ENCODE data around the gene STAC3.

Gene STAC3

DNA sequence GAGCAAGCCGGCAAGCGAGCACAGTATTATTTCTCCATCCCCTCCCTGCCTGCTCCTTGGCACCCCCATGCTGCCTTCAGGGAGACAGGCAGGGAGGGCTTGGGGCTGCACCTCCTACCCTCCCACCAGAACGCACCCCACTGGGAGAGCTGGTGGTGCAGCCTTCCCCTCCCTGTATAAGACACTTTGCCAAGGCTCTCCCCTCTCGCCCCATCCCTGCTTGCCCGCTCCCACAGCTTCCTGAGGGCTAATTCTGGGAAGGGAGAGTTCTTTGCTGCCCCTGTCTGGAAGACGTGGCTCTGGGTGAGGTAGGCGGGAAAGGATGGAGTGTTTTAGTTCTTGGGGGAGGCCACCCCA, 38.3 kb downstream of the STAC3 start:
- POLR2A ChIA-PET = no interaction called here
- no peak for DNase-seq (ENCODE audit: extremely low spot score)
- CTCF ChIA-PET = interaction anchor here (0.6 to 4.7 kb wide), 4 partner anchors 14 to 240 kb away, joined by 3 to 121 read pairs (median 14); partner anchors contain the start of gene STAC3
- TF ChIP-seq HDGF (IDR thresholded peaks at IDR 0.05; ENCODE audit: borderline replicate concordance) (no peak), L3MBTL2 (conservative IDR thresholded peaks at IDR 0.05) (no peak), FOXM1 (IDR thresholded peaks at IDR 0.05; ENCODE audit: borderline replicate concordance) (no peak), SP1 (IDR thresholded peaks at IDR 0.05) (no peak), FOXA1 (IDR thresholded peaks at IDR 0.05) (no peak), ARNT (IDR thresholded peaks at IDR 0.05) (no peak), ELF4 (IDR thresholded peaks at IDR 0.05) (no peak), SUZ12 (IDR thresholded peaks at IDR 0.05) (no peak)
- TF ChIP-seq, protein P1, sequence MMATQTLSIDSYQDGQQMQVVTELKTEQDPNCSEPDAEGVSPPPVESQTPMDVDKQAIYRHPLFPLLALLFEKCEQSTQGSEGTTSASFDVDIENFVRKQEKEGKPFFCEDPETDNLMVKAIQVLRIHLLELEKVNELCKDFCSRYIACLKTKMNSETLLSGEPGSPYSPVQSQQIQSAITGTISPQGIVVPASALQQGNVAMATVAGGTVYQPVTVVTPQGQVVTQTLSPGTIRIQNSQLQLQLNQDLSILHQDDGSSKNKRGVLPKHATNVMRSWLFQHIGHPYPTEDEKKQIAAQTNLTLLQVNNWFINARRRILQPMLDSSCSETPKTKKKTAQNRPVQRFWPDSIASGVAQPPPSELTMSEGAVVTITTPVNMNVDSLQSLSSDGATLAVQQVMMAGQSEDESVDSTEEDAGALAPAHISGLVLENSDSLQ (IDR thresholded peaks at IDR 0.05) = no peak

DNA sequence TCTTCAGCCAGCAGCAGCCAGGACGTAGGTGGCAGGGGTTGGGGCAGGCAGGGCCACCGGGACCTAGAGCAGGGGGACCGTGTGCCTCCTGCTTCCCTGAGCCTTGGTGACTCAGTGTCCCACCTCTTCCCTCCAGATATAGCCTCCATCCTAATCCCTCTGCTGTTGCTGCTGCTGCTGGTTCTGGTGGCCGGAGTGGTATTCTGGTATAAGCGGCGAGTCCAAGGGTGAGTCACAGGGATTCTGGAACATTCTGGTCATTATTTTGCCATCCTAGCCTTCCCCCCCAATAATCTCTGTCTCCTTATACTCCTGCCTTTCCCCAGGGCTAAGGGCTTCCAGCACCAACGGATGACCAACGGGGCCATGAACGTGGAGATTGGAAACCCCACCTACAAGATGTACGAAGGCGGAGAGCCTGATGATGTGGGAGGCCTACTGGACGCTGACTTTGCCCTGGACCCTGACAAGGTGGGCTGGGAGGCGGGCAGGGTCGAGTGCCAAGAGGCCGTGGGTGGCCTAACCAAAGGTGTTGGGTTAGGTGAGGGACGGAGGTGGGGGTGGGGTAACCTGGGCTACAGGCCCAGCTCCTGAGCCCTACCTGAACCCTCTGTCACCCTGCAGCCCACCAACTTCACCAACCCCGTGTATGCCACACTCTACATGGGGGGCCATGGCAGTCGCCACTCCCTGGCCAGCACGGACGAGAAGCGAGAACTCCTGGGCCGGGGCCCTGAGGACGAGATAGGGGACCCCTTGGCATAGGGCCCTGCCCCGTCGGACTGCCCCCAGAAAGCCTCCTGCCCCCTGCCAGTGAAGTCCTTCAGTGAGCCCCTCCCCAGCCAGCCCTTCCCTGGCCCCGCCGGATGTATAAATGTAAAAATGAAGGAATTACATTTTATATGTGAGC, 38.9 kb downstream of the STAC3 start:
- POLR2A ChIA-PET = no interaction called here

DNA sequence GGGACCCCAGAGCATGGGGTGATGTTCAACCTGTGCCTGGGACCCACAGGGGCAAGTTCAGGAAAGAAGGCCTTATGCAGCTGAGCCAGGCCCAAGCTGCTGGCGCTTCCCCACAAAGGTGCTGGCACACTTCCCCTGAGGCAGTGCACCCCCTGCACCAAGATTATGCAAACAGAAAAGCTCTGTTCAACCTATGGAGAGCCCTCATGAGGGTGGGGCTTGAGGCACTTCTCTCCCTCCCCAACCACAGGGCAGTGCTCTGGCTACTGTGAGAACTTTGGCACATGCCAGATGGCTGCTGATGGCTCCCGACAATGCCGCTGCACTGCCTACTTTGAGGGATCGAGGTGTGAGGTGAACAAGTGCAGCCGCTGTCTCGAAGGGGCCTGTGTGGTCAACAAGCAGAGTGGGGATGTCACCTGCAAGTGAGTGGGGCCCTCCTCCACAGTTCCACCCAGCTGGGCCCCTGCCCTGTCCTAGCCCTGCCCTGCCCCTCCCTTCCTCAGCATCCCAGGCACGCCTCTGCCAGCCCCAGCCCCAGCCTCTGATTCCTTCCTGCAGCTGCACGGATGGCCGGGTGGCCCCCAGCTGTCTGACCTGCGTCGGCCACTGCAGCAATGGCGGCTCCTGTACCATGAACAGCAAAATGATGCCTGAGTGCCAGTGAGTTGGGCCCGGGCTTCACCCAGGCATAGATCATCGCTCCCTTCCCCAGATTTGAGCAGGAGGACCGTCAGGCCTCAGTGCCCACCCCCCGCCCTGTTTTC, 39.9 kb downstream of the STAC3 start:
- POLR2A ChIA-PET = interaction anchor here (1.0 kb wide), 1 partner anchor 19 kb away, joined by 4 read pairs; the partner anchor contains the start of gene SHMT2
- no peak for DNase-seq (ENCODE audit: extremely low spot score)
- TF ChIP-seq NFRKB (IDR thresholded peaks at IDR 0.05) = no peak
- TF ChIP-seq L3MBTL2 (conservative IDR thresholded peaks at IDR 0.05) = no peak
- TF ChIP-seq SP1 (IDR thresholded peaks at IDR 0.05) = no peak
- TF ChIP-seq FOXM1 (IDR thresholded peaks at IDR 0.05; ENCODE audit: borderline replicate concordance) = no peak
- no peak for TF ChIP-seq ELF4 (IDR thresholded peaks at IDR 0.05)
- TF ChIP-seq ARNT (IDR thresholded peaks at IDR 0.05) = no peak
- TF ChIP-seq CTBP1 (IDR thresholded peaks at IDR 0.05; ENCODE audit: borderline replicate concordance) = no peak
- TF ChIP-seq FOXA1 (IDR thresholded peaks at IDR 0.05) = no peak
- TF ChIP-seq TARDBP (IDR thresholded peaks at IDR 0.05) = no peak
- TF ChIP-seq BHLHE40 (IDR thresholded peaks at IDR 0.05; ENCODE audit: borderline replicate concordance) = no peak
- CTCF ChIA-PET = interaction anchor here (0.8 kb wide), 1 partner anchor 33 kb away, joined by 3 read pairs; no protein-coding TSS in a partner anchor

More for the DNA sequence above, 38.9 kb downstream of the STAC3 start:
- CTCF ChIA-PET = interaction anchor here (4.7 kb wide), 1 partner anchor 30 kb away, joined by 121 read pairs; a partner anchor contains a TSS
- no peak for DNase-seq (ENCODE audit: extremely low spot score)
- no peak for TF ChIP-seq FOXA1 (IDR thresholded peaks at IDR 0.05)
- no peak for TF ChIP-seq FOXM1 (IDR thresholded peaks at IDR 0.05; ENCODE audit: borderline replicate concordance)
- no peak for TF ChIP-seq FOXK2 (IDR thresholded peaks at IDR 0.05)
- no peak for TF ChIP-seq ELF4 (IDR thresholded peaks at IDR 0.05)
- TF ChIP-seq BHLHE40 (IDR thresholded peaks at IDR 0.05; ENCODE audit: borderline replicate concordance) = no peak
- TF ChIP-seq CTBP1 (IDR thresholded peaks at IDR 0.05; ENCODE audit: borderline replicate concordance) = no peak
- TF ChIP-seq L3MBTL2 (conservative IDR thresholded peaks at IDR 0.05) = no peak
- TF ChIP-seq HDGF (IDR thresholded peaks at IDR 0.05; ENCODE audit: borderline replicate concordance) = no peak
- no peak for TF ChIP-seq NFRKB (IDR thresholded peaks at IDR 0.05)
- no peak for TF ChIP-seq ARNT (IDR thresholded peaks at IDR 0.05)
- no peak for TF ChIP-seq SUZ12 (IDR thresholded peaks at IDR 0.05)
- no peak for TF ChIP-seq ZNF384 (IDR thresholded peaks at IDR 0.05)
- TF ChIP-seq, protein P1 (IDR thresholded peaks at IDR 0.05) = no peak
- TF ChIP-seq LEF1 (IDR thresholded peaks at IDR 0.05; ENCODE audit: borderline replicate concordance) = no peak

DNA sequence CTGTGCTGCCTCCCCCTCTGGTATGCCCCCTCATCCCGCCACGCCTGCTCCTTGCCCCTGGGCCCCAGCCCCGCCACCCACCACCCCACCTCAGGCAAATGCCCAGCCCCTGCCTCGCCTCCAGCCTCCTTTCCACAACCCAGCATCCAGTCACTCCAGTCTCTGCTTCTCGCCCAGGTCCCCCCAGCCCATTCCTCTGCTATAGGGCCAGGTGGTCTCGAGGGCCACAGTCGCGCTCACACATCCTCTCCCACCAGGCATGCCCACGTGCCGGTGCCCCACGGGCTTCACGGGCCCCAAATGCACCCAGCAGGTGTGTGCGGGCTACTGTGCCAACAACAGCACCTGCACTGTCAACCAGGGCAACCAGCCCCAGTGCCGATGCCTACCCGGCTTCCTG, 40.5 kb downstream of the STAC3 start:
- POLR2A ChIA-PET = interaction anchor here (1.0 kb wide), 1 partner anchor 19 kb away, joined by 4 read pairs; the partner anchor contains the start of gene SHMT2
- CTCF ChIA-PET = interaction anchor here (0.8 kb wide), 1 partner anchor 33 kb away, joined by 3 read pairs; no protein-coding TSS in a partner anchor
- no peak for DNase-seq (ENCODE audit: extremely low spot score)
- TF ChIP-seq LEF1 (IDR thresholded peaks at IDR 0.05; ENCODE audit: borderline replicate concordance) (no peak), FOXA1 (IDR thresholded peaks at IDR 0.05) (no peak), FOXM1 (IDR thresholded peaks at IDR 0.05; ENCODE audit: borderline replicate concordance) (no peak), L3MBTL2 (conservative IDR thresholded peaks at IDR 0.05) (no peak), ZNF384 (IDR thresholded peaks at IDR 0.05) (no peak), FOXK2 (IDR thresholded peaks at IDR 0.05) (no peak), ARNT (IDR thresholded peaks at IDR 0.05) (no peak), TARDBP (IDR thresholded peaks at IDR 0.05) (no peak), HDGF (IDR thresholded peaks at IDR 0.05; ENCODE audit: borderline replicate concordance) (no peak), BHLHE40 (IDR thresholded peaks at IDR 0.05; ENCODE audit: borderline replicate concordance) (no peak), NFRKB (IDR thresholded peaks at IDR 0.05) (no peak), SP1 (IDR thresholded peaks at IDR 0.05) (no peak), ELF4 (IDR thresholded peaks at IDR 0.05) (no peak)
- TF ChIP-seq, protein P1 (IDR thresholded peaks at IDR 0.05) = no peak

DNA sequence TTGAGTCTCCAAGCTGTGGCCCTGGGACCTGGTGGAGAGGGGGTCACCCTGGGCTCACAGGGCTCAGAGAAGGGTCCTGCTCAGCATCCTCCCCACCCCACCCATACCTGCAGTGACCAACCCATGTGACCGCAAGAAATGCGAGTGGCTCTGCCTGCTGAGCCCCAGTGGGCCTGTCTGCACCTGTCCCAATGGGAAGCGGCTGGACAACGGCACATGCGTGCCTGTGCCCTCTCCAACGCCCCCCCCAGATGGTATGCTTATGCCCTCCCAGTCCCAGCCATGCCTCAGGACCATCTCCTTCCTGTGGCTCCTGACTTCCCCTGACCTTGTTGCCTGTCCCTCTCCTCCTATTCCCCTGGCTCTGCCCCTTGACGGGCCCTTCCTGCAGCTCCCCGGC, 41.1 kb downstream of the STAC3 start:
- TF ChIP-seq FOXK2 (IDR thresholded peaks at IDR 0.05) = no peak
- TF ChIP-seq NFRKB (IDR thresholded peaks at IDR 0.05) = no peak
- no peak for TF ChIP-seq CTBP1 (IDR thresholded peaks at IDR 0.05; ENCODE audit: borderline replicate concordance)
- no peak for TF ChIP-seq LEF1 (IDR thresholded peaks at IDR 0.05; ENCODE audit: borderline replicate concordance)
- no peak for TF ChIP-seq L3MBTL2 (conservative IDR thresholded peaks at IDR 0.05)
- no peak for TF ChIP-seq BHLHE40 (IDR thresholded peaks at IDR 0.05; ENCODE audit: borderline replicate concordance)
- TF ChIP-seq ZNF384 (IDR thresholded peaks at IDR 0.05) = no peak
- TF ChIP-seq, protein P1 (IDR thresholded peaks at IDR 0.05) = no peak
- no peak for TF ChIP-seq SP1 (IDR thresholded peaks at IDR 0.05)
- no peak for TF ChIP-seq HDGF (IDR thresholded peaks at IDR 0.05; ENCODE audit: borderline replicate concordance)
- no peak for TF ChIP-seq FOXA1 (IDR thresholded peaks at IDR 0.05)
- TF ChIP-seq FOXM1 (IDR thresholded peaks at IDR 0.05; ENCODE audit: borderline replicate concordance) = no peak
- no peak for TF ChIP-seq SUZ12 (IDR thresholded peaks at IDR 0.05)
- ChIA-PET CTCF (interaction anchor here (0.8 kb wide), 1 partner anchor 34 kb away, joined by 3 read pairs; no protein-coding TSS in a partner anchor), POLR2A (no interaction called here)
- no peak for DNase-seq (ENCODE audit: extremely low spot score)

Measured in HEK293T (cell line).